H1 (cell line): ENCODE measurements around the gene ZNF57. TPM values are rescaled to one million over a fixed set of nuclear protein-coding genes. Genes with fewer than 3 reads are reported as not detected.

Experiments used
- CTCF ChIA-PET: fragments of 300-600 bp; sonication (Branson Sonifier 250); formaldehyde crosslinking; loops from one replicate; lab custom pipeline; 2021; ENCODE audit not compliant: partially characterized antibody; lab: Charles Lee
- POLR2A ChIA-PET: fragments of 300-600 bp; sonication (Branson Sonifier 250); formaldehyde crosslinking; loops from one replicate; lab custom pipeline; 2021; ENCODE audit warnings: inconsistent platforms; ENCODE audit not compliant: partially characterized antibody; lab: Charles Lee
- DNase-seq, 2 experiments: peaks; one replicate each; pipeline versions ENCODE4 v3.0.0 to v3.0.0-alpha.2; 2010 to 2022; ENCODE audit warnings: low spot score in 2 of 2, low read depth in 1 of 2, mixed read lengths in 1 of 2
- FAIRE-seq: peaks from 2 replicates; lab custom pipeline; 2011; peaks lifted over from hg19 to GRCh38; lab: Jason Lieb, UNC
- H2AFZ ChIP-seq: 2 replicates; pipeline ENCODE4 v1.8.1; 2012; ENCODE audit warnings: low read length, inconsistent platforms
- H2AK5ac ChIP-seq: 2 replicates; pipeline ENCODE4 v1.6.1; 2013; ENCODE audit warnings: low read depth, low read length
- H2BK120ac ChIP-seq: replicated peaks from 2 replicates; pipeline ENCODE3; 2013; ENCODE audit warnings: low read depth, low read length, inconsistent platforms
- H2BK12ac ChIP-seq: 2 replicates; pipeline ENCODE4 v1.6.1; 2013; ENCODE audit warnings: low read depth, low read length
- H2BK15ac ChIP-seq: 2 replicates; pipeline ENCODE4 v1.6.1; 2013; ENCODE audit warnings: low read length
- H2BK20ac ChIP-seq: 2 replicates; pipeline ENCODE4 v1.6.1; 2013; ENCODE audit warnings: low read length
- H2BK5ac ChIP-seq: 2 replicates; pipeline ENCODE4 v1.6.1; 2013; ENCODE audit warnings: low read depth, low read length
- H3K14ac ChIP-seq: 2 replicates; pipeline ENCODE4 v1.6.1; 2013; ENCODE audit warnings: inconsistent platforms; ENCODE audit not compliant: insufficient read length
- H3K18ac ChIP-seq: 2 replicates; pipeline ENCODE4 v1.6.1; 2013; ENCODE audit warnings: low read length; ENCODE audit errors: extremely low read depth
- H3K23ac ChIP-seq: 2 replicates; pipeline ENCODE4 v1.6.1; 2013; ENCODE audit warnings: inconsistent platforms; ENCODE audit not compliant: insufficient read length
- H3K23me2 ChIP-seq: 2 replicates; pipeline ENCODE4 v1.6.1; 2013; ENCODE audit warnings: low read depth, low read length
- H3K27ac ChIP-seq: 2 replicates; pipeline ENCODE4 v1.6.1; 2011; ENCODE audit warnings: low read depth, low read length, inconsistent platforms
- H3K27me3 ChIP-seq, 4 experiments: replicated peaks in 1 of 4; 1 replicate in 1 of 4; 2 replicates in 3 of 4; pipeline versions ENCODE4 v1.6.1 to v1.8.1; 2011 to 2013; ENCODE audit warnings: low read length in 3 of 4, mild to moderate bottlenecking in 3 of 4, inconsistent platforms in 2 of 4, mixed read lengths in 2 of 4, moderate library complexity in 1 of 4; ENCODE audit not compliant: control insufficient read depth in 3 of 4, insufficient read depth in 3 of 4; ENCODE audit errors: extremely low read depth in 1 of 4
- H3K36me3 ChIP-seq, 4 experiments: 2 replicates each; pipeline versions ENCODE4 v1.6.1 to v1.8.1; 2011 to 2013; ENCODE audit warnings: mild to moderate bottlenecking in 4 of 4, low read length in 3 of 4, moderate library complexity in 2 of 4, control low read depth in 1 of 4, inconsistent platforms in 1 of 4; ENCODE audit not compliant: insufficient read depth in 4 of 4, control insufficient read depth in 2 of 4
- H3K4ac ChIP-seq: replicated peaks from 2 replicates; pipeline ENCODE3; 2013; ENCODE audit warnings: low read length, low read depth, mixed read lengths, inconsistent platforms; ENCODE audit not compliant: insufficient read length
- H3K4me1 ChIP-seq, 4 experiments: replicated peaks in 1 of 4; 1 replicate in 1 of 4; 2 replicates in 3 of 4; pipeline versions ENCODE4 v1.6.1 to v1.8.1; 2011 to 2013; ENCODE audit warnings: low read length in 3 of 4, inconsistent platforms in 2 of 4, mixed read lengths in 1 of 4; ENCODE audit not compliant: insufficient read depth in 4 of 4, control insufficient read depth in 3 of 4
- H3K4me2 ChIP-seq, 2 experiments: 2 replicates each; pipeline versions ENCODE4 v1.6.1 to v1.8.1; 2011 to 2013; ENCODE audit warnings: low read depth in 2 of 2, low read length in 2 of 2, control low read depth in 1 of 2, inconsistent platforms in 1 of 2, mild to moderate bottlenecking in 1 of 2; ENCODE audit not compliant: insufficient read depth in 1 of 2
- H3K4me3 ChIP-seq, 4 experiments: fragments of 200-600, 300-600 bp in 1 of 4; sonication (generic), shearing (Covaris generic), sonication (Bioruptor Twin) in 1 of 4; 2 replicates each; pipeline versions ENCODE4 v1.5.1 to v1.8.1; 2011 to 2016; ENCODE audit warnings: low read length in 4 of 4, low read depth in 3 of 4, control low read depth in 2 of 4, inconsistent platforms in 2 of 4, mild to moderate bottlenecking in 2 of 4, mixed read lengths in 1 of 4, moderate library complexity in 1 of 4; ENCODE audit not compliant: insufficient read depth in 2 of 4; ENCODE audit errors: extremely low read depth in 1 of 4
- H3K56ac ChIP-seq: replicated peaks from 2 replicates; pipeline ENCODE3; 2013; ENCODE audit warnings: low read depth, mild to moderate bottlenecking, mixed read lengths, low read length, inconsistent platforms; ENCODE audit not compliant: insufficient read length
- H3K79me1 ChIP-seq: 2 replicates; pipeline ENCODE4 v1.6.1; 2013; ENCODE audit warnings: low read depth, low read length, control low read depth
- H3K79me2 ChIP-seq, 2 experiments: 2 replicates each; pipeline versions ENCODE4 v1.6.1 to v1.8.1; 2012 to 2013; ENCODE audit warnings: low read length in 2 of 2, mild to moderate bottlenecking in 2 of 2, inconsistent platforms in 1 of 2; ENCODE audit not compliant: insufficient read depth in 2 of 2, control insufficient read depth in 1 of 2
- H3K9ac ChIP-seq, 4 experiments: replicated peaks in 1 of 4; 1 replicate in 1 of 4; 2 replicates in 3 of 4; pipeline versions ENCODE4 v1.6.1 to v1.8.1; 2011 to 2013; ENCODE audit warnings: low read depth in 3 of 4, low read length in 3 of 4, control low read depth in 2 of 4, mild to moderate bottlenecking in 2 of 4, moderate library complexity in 2 of 4, inconsistent platforms in 1 of 4; ENCODE audit errors: extremely low read depth in 1 of 4
- H3K9me3 ChIP-seq, 2 experiments: 2 replicates each; pipeline versions ENCODE4 v1.6.1 to v1.8.1; 2012 to 2013; ENCODE audit warnings: mild to moderate bottlenecking in 2 of 2, moderate library complexity in 2 of 2, control low read depth in 1 of 2, inconsistent platforms in 1 of 2, low read depth in 1 of 2, low read length in 1 of 2, mixed read lengths in 1 of 2; ENCODE audit not compliant: insufficient read depth in 2 of 2
- H4K20me1 ChIP-seq, 2 experiments: replicated peaks in 1 of 2; 2 replicates each; pipeline versions ENCODE3 to v1.8.1; 2011 to 2013; ENCODE audit warnings: inconsistent platforms in 2 of 2, low read length in 2 of 2, mild to moderate bottlenecking in 1 of 2; ENCODE audit not compliant: insufficient read depth in 2 of 2, control insufficient read depth in 1 of 2
- H4K5ac ChIP-seq: 2 replicates; pipeline ENCODE4 v1.6.1; 2013; ENCODE audit warnings: low read length, low read depth, mixed read lengths, inconsistent platforms; ENCODE audit not compliant: insufficient read length
- H4K8ac ChIP-seq: 2 replicates; pipeline ENCODE4 v1.8.0; 2013; ENCODE audit warnings: mild to moderate bottlenecking, moderate library complexity, low read length, inconsistent platforms; ENCODE audit not compliant: insufficient read depth; ENCODE audit errors: extremely low read depth
- H4K91ac ChIP-seq: replicated peaks from 2 replicates; pipeline ENCODE3; 2013; ENCODE audit warnings: low read length, mixed read lengths, inconsistent platforms; ENCODE audit not compliant: insufficient read length
- POLR2A ChIP-seq, 2 experiments: IDR thresholded peaks; 1 replicate in 1 of 2; 2 replicates in 1 of 2; pipeline ENCODE4 v1.6.1; 2011; ENCODE audit warnings: low read depth in 2 of 2, low read length in 2 of 2, mild to moderate bottlenecking in 2 of 2; ENCODE audit errors: control extremely low read depth in 1 of 2
- WGBS, 2 experiments: shearing (Covaris generic) in 1 of 2; methylation state at CpG; one replicate each; pipeline versions ENCODE4 v1.1.6 to v1.1.7; 2013 to 2015; ENCODE audit warnings: low lambda C conversion rate in 2 of 2, mixed read lengths in 2 of 2, inconsistent platforms in 1 of 2, low coverage in 1 of 2, missing lambda C conversion rate in 1 of 2; ENCODE audit not compliant: insufficient replicate concordance in 2 of 2, insufficient coverage in 1 of 2, insufficient read length in 1 of 2; ENCODE audit errors: extremely low coverage in 1 of 2, missing lambda C conversion rate in 1 of 2; 5-methylcytosine and 5-hydroxymethylcytosine counted together
- polyA plus RNA-seq, 7 experiments: library from polyadenylated mRNA; depleted of rRNA in 3 of 7; stranded (reverse) in 5 of 7; unstranded in 2 of 7; fragments of >200 nt in 5 of 7; fragments of 200-250 nt in 2 of 7; gene quantifications; 1 replicate in 5 of 7; 2 replicates in 1 of 7; 4 replicates in 1 of 7; pipeline versions ENCODE4 v1.2.1 to v1.2.3, GENCODE V29; 2011 to 2013; ENCODE audit warnings: missing spikeins in 2 of 7, mixed read lengths in 2 of 7
- total RNA-seq: library from RNA; stranded (reverse); fragmentation: NEBNext Ultra II Directional; extraction: Animal tissue kit (Norgen Biotek cat#: 25700); gene quantifications from 2 replicates; pipeline ENCODE4 v1.2.1, GENCODE V29; 2021

ZNF57 gene
- total and polyA plus RNA-seq, 2 of the 8 experiments (the other 6 are each of a cell fraction or from before 2014, with no cell fraction given): 4.9 to 8.9 TPM

GRCh38 chr19:2863816-2864215 is 36.9 kb upstream of the ZNF57 start:
- H4K8ac ChIP-seq: no peak overlapping the region
- H3K27ac ChIP-seq: no peak overlapping the region
- no peak overlapping the region for H3K14ac ChIP-seq
- no peaks in the 10 kb centered on the region for H3K36me3 ChIP-seq
- H3K23ac ChIP-seq: no peak overlapping the region
- H3K23me2 ChIP-seq: no peaks in the 10 kb centered on the region
- H2AK5ac ChIP-seq: no peak overlapping the region
- CTCF ChIA-PET: interaction anchor here (1.4 kb wide), 1 partner anchor 262 kb away, joined by 3 read pairs; no protein-coding TSS in a partner anchor
- FAIRE-seq (no peak), DNase-seq (no peak)
- H3K27me3 ChIP-seq: no peaks in the 10 kb centered on the region
- H3K4me3 ChIP-seq: no peak overlapping the region
- H3K4me1 ChIP-seq: no peaks in the 10 kb centered on the region
- no peak overlapping the region for H2AFZ ChIP-seq
- no peak overlapping the region for H2BK20ac ChIP-seq
- no peak overlapping the region for H3K56ac ChIP-seq
- no peak overlapping the region for H3K4ac ChIP-seq
- H4K20me1 ChIP-seq: no peaks in the 10 kb centered on the region
- H3K79me1 ChIP-seq: no peaks in the 10 kb centered on the region
- H3K9ac ChIP-seq: no peak overlapping the region
- H2BK5ac ChIP-seq: no peak overlapping the region
- no peak overlapping the region for H2BK15ac ChIP-seq
- no peak overlapping the region for H3K4me2 ChIP-seq
- no peak overlapping the region for H4K5ac ChIP-seq
- WGBS, 2 experiments: 79% methylated on average over 10 of the region's 10 CpGs; no CpG with 5 or more reads in 1 of the 2 experiments
- peaks cover 38 to 78% of the 10 kb centered on the region in 2 experiments for H3K9me3 ChIP-seq
- H2BK12ac ChIP-seq: no peak overlapping the region
- H3K18ac ChIP-seq: no peak overlapping the region
- no peak overlapping the region for H4K91ac ChIP-seq
- POLR2A ChIA-PET: no interaction called here
- H2BK120ac ChIP-seq: no peak overlapping the region
- H3K79me2 ChIP-seq: no peaks in the 10 kb centered on the region
- no peak for TF ChIP-seq POLR2A (IDR thresholded peaks at IDR 0.05; ENCODE audit: control extremely low read depth in 1 of 2, low read depth in 2 of 2, low read length in 2 of 2)
